Neural cell (in vitro differentiated cells): ENCODE measurements around the gene ACSM6. TPM values are rescaled to one million over a fixed set of nuclear protein-coding genes. Genes with fewer than 3 reads are reported as not detected.

Source experiments
- H2AFZ ChIP-seq: fragments of 200-600, 300-800 bp; sonication (generic), shearing (Covaris generic); 2 replicates; pipeline ENCODE4 v1.6.0; 2014; ENCODE audit warnings: low read depth, mild to moderate bottlenecking, antibody characterized with exemption, low read length, moderate library complexity
- H3F3A ChIP-seq: fragments of 200-600 bp; shearing (Covaris generic); 2 replicates; pipeline ENCODE4 v1.6.1; 2016; ENCODE audit warnings: mild to moderate bottlenecking, moderate library complexity, mixed read lengths, antibody characterized with exemption, low read length; ENCODE audit not compliant: insufficient read depth, poor library complexity, severe bottlenecking
- H3K27ac ChIP-seq: fragments of 200-600, 300-800 bp; sonication (generic), shearing (Covaris generic); 2 replicates; pipeline ENCODE4 v1.5.1; 2014; ENCODE audit warnings: mild to moderate bottlenecking, low read length, moderate library complexity
- H3K27me3 ChIP-seq: fragments of 300-800, 200-600 bp; sonication (generic), shearing (Covaris generic); 2 replicates; pipeline ENCODE4 v1.6.0; 2014; ENCODE audit warnings: mild to moderate bottlenecking, low read depth, low read length, moderate library complexity; ENCODE audit not compliant: insufficient read depth
- H3K36me3 ChIP-seq: fragments of 300-800, 200-600 bp; sonication (generic), shearing (Covaris generic); 2 replicates; pipeline ENCODE4 v1.5.1; 2014; ENCODE audit warnings: mild to moderate bottlenecking, antibody characterized with exemption, low read length, moderate library complexity; ENCODE audit not compliant: insufficient read depth
- H3K4me2 ChIP-seq: fragments of 300-800, 200-600 bp; sonication (generic), shearing (Covaris generic); 2 replicates; pipeline ENCODE4 v1.6.0; 2014; ENCODE audit warnings: mild to moderate bottlenecking, low read length
- H3K4me3 ChIP-seq: fragments of 300-800, 200-600 bp; sonication (generic), shearing (Covaris generic); 2 replicates; pipeline ENCODE4 v1.5.1; 2014; ENCODE audit warnings: mild to moderate bottlenecking, low read length, moderate library complexity
- H3K79me2 ChIP-seq: fragments of 200-600 bp; shearing (Covaris generic); replicated peaks from 2 replicates; pipeline ENCODE4 v1.6.0; 2014; ENCODE audit warnings: mild to moderate bottlenecking, low read length, moderate library complexity; ENCODE audit not compliant: insufficient read depth
- H3K9ac ChIP-seq: fragments of 300-800, 200-600 bp; sonication (generic), shearing (Covaris generic); 2 replicates; pipeline ENCODE4 v1.6.1; 2016; ENCODE audit warnings: mild to moderate bottlenecking, low read length, mixed read lengths
- H3K9me2 ChIP-seq: fragments of 200-600 bp; shearing (Covaris generic); 2 replicates; pipeline ENCODE4 v1.6.1; 2016; ENCODE audit warnings: mild to moderate bottlenecking, low read length, mixed read lengths; ENCODE audit not compliant: insufficient read depth
- H3K9me3 ChIP-seq: fragments of 200-600, 300-800 bp; sonication (generic), shearing (Covaris generic); 2 replicates; pipeline ENCODE4 v1.6.1; 2016; ENCODE audit warnings: mild to moderate bottlenecking, mixed run types, low read length, moderate library complexity, mixed read lengths
- H4K20me1 ChIP-seq: fragments of 200-600 bp; shearing (Covaris generic); 2 replicates; pipeline ENCODE4 v1.6.1; 2016; ENCODE audit warnings: mild to moderate bottlenecking, mixed run types; ENCODE audit not compliant: insufficient read depth
- CTCF ChIP-seq: fragments of 450-650 bp; IDR thresholded peaks from 2 replicates; pipeline ENCODE4 v1.5.1; 2014; ENCODE audit warnings: antibody characterized with exemption, mild to moderate bottlenecking, moderate library complexity; ENCODE audit not compliant: poor library complexity, severe bottlenecking
- EP300 ChIP-seq: fragments of 450-650 bp; conservative IDR thresholded peaks from 2 replicates; pipeline ENCODE4 v1.6.1; 2014; ENCODE audit warnings: antibody characterized with exemption, mild to moderate bottlenecking, moderate library complexity; ENCODE audit not compliant: poor library complexity, severe bottlenecking
- EZH2 ChIP-seq: fragments of 200-600, 300-800 bp; shearing (Covaris generic), sonication (generic); IDR thresholded peaks from 2 replicates; pipeline ENCODE4 v1.6.1; 2014; ENCODE audit warnings: antibody characterized with exemption, low read length, borderline replicate concordance, mild to moderate bottlenecking; ENCODE audit not compliant: insufficient read depth, poor library complexity, severe bottlenecking
- MXI1 ChIP-seq: fragments of 450-650 bp; conservative IDR thresholded peaks from 2 replicates; pipeline ENCODE4 v1.6.1; 2014; ENCODE audit warnings: antibody characterized with exemption, mild to moderate bottlenecking; ENCODE audit not compliant: poor library complexity, severe bottlenecking
- POLR2AphosphoS5 ChIP-seq: IDR thresholded peaks from 2 replicates; pipeline ENCODE4 v1.6.1; 2012
- RAD21 ChIP-seq: fragments of 450-650 bp; conservative IDR thresholded peaks from 2 replicates; pipeline ENCODE4 v1.6.1; 2014; ENCODE audit warnings: antibody characterized with exemption, mild to moderate bottlenecking, moderate library complexity
- REST ChIP-seq: IDR thresholded peaks from 2 replicates; pipeline ENCODE4 v1.6.1; 2012; ENCODE audit warnings: borderline replicate concordance
- SMC3 ChIP-seq: fragments of 450-650 bp; conservative IDR thresholded peaks from 2 replicates; pipeline ENCODE4 v1.6.1; 2014; ENCODE audit warnings: antibody characterized with exemption, mild to moderate bottlenecking, moderate library complexity; ENCODE audit not compliant: poor library complexity
- TAF1 ChIP-seq: IDR thresholded peaks from 2 replicates; pipeline ENCODE4 v1.6.1; 2012; ENCODE audit warnings: low read depth
- polyA plus RNA-seq: library from polyadenylated mRNA; depleted of rRNA; stranded (reverse); fragments of >200 nt; gene quantifications from 2 replicates; pipeline ENCODE4 v1.2.3, GENCODE V29; 2014

The ACSM6 gene
- polyA plus RNA-seq, 1 donor from 2014 or later: not detected

- Histone ChIP-seq H3F3A (no peaks in the 10 kb centered on the region), H3K79me2 (no peaks in the 10 kb centered on the region), H4K20me1 (no peaks in the 10 kb centered on the region), H3K9me2 (no peaks in the 10 kb centered on the region), H3K27ac (no peak overlapping the region), H3K9ac (no peak overlapping the region), H3K27me3 (no peaks in the 10 kb centered on the region), H3K4me3 (no peak overlapping the region), H2AFZ (no peak overlapping the region), H3K9me3 (no peaks in the 10 kb centered on the region), H3K36me3 (no peaks in the 10 kb centered on the region), H3K4me2 (no peak overlapping the region)
- no peak for TF ChIP-seq CTCF
- no peak for TF ChIP-seq MXI1
- TF ChIP-seq RAD21: no peak
- no peak for TF ChIP-seq EZH2
- no peak for TF ChIP-seq EP300
- no peak for TF ChIP-seq REST
- no peak for TF ChIP-seq POLR2AphosphoS5
- TF ChIP-seq TAF1: no peak
- TF ChIP-seq SMC3: no peak
Measured at GRCh38 chr10:95209509-95210127, 15.6 kb downstream of the ACSM6 start.

GRCh38 chr10:95211606-95212279 is 17.7 kb downstream of the ACSM6 start:
- H3K79me2 ChIP-seq: no peaks in the 10 kb centered on the region
- no peaks in the 10 kb centered on the region for H3K9me2 ChIP-seq
- TF ChIP-seq SMC3: no peak
- no peak for TF ChIP-seq RAD21
- TF ChIP-seq EP300: no peak
- TF ChIP-seq CTCF: no peak
- TF ChIP-seq MXI1: no peak
- no peak for TF ChIP-seq EZH2
- TF ChIP-seq REST: no peak
- TF ChIP-seq POLR2AphosphoS5: no peak
- no peak overlapping the region for H3K27ac ChIP-seq
- H3F3A ChIP-seq: no peaks in the 10 kb centered on the region
- no peaks in the 10 kb centered on the region for H3K27me3 ChIP-seq
- H3K4me2 ChIP-seq: no peak overlapping the region
- H2AFZ ChIP-seq: no peak overlapping the region
- no peaks in the 10 kb centered on the region for H4K20me1 ChIP-seq
- H3K9ac ChIP-seq: no peak overlapping the region
- H3K9me3 ChIP-seq: no peaks in the 10 kb centered on the region
- H3K4me3 ChIP-seq: no peak overlapping the region
- H3K36me3 ChIP-seq: no peaks in the 10 kb centered on the region
